ENCODE results near the gene VWA5B2. TPM values are rescaled to one million over a fixed set of nuclear protein-coding genes. Genes with fewer than 3 reads are reported as not detected.

Gene VWA5B2
- total RNA-seq, 1 donor from 2014 or later: not detected

DNA sequence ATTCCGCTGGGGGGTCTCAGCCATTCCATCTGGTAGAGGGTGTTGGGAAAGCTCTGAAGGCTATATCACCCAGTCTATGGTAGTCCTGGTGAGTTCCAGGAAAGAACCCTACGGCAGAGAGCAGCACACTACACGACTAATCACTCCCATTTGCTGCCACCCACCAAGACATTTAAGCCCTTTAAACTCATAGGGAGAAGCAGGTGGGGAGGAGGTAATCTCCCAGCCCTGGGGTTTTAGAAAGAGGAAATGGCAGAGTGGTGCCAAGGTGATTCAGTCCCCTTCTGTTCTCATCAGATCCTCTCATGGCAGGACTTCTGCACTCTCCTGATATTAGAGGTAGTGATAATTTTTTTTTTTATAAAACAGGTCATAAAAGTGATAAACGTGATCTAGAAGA, 10.6 kb upstream of the VWA5B2 start:
- intact Hi-C loops (cut with micrococcal nuclease): no loop called here
- no peak for DNase-seq
- no peak for ATAC-seq

DNA sequence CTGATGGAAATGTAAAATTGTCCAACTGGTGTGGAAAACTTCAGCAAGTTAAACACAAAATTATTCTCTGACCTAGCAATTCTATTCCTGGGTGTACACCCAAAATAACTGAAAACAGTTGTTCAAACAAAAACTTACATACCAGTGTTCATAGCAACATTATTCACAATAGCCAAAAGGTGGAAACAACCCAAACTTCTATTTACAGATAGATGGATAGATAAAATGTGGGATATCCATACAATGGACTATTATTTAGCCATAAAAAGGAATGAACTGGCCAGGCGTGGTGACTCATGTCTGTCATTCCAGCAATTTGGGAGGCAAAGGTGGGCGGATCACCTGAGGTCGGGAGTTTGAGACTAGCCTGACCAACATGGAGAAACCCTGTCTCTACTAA, 6.9 kb upstream of the VWA5B2 start:
- ATAC-seq: no peak
- intact Hi-C loops (cut with micrococcal nuclease): no loop called here

GRCh38 chr3:184223946-184224345, 5.4 kb upstream of the VWA5B2 start:
- intact Hi-C loops (cut with micrococcal nuclease): no loop called here
- no peak for DNase-seq
- no peak for ATAC-seq

More for the DNA sequence above, 6.9 kb upstream of the VWA5B2 start:
- no peak for DNase-seq

DNA sequence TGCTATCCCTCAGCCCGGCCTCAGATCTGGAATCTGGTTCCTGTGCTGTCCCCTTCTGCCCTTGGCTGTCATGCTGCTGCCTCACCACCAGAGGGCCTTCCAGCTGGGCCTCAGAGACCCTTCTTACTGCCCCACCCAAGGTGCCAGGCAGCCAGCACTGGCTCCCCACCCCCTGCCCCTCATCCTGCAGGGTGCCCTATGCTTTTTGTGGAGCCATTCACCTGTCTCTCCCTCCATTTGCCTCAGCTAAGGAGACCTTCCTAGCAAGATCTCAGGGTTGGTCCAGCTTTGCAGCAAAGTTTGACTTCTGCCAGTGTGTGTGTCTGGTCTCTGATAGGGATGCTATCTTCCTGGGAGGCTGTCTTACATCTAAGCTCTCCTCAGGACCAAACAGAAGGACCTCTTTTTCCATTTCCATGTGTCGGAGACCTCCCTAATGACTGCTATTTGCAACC, 1.9 kb upstream of the VWA5B2 start:
- DNase-seq (no peak), ATAC-seq (peak; percentile 30)
- intact Hi-C loops (cut with micrococcal nuclease): no loop called here

GRCh38 chr3:184228376-184229137, 828 bp upstream of the VWA5B2 start:
- intact Hi-C loops (cut with micrococcal nuclease): no loop called here
- DNase-seq (no peak), ATAC-seq (no peak)

- intact Hi-C loops (cut with micrococcal nuclease): no loop called here
- no peak for ATAC-seq
- no peak for DNase-seq
Observed at GRCh38 chr3:184230081-184230602, 757 bp downstream of the VWA5B2 start.

- intact Hi-C loops (cut with micrococcal nuclease): no loop called here
- no peak for DNase-seq
- no peak for ATAC-seq
Observed at GRCh38 chr3:184230603-184231528, 1.5 kb downstream of the VWA5B2 start.

DNA sequence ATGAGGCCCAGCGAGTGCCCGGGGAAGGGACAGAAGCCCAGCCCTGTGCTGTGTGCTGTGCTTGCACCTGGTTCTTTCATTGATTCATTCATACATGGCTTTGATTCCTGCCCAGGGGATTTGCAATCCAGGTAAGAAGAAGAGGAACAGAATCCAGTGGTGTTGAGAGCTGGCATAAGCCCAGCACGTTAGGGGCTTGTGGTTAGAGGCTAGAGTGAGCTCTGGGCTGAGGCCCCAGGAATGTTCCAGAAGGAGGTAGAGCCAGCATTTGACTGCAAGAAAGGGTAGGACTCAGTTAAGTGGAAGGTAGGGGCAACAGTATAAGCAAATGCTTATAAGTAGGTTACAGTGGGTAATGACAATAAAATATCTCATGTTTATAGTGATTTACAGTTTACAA, 2.3 kb downstream of the VWA5B2 start:
- intact Hi-C loops (cut with micrococcal nuclease): no loop called here
- no peak for ATAC-seq

DNA sequence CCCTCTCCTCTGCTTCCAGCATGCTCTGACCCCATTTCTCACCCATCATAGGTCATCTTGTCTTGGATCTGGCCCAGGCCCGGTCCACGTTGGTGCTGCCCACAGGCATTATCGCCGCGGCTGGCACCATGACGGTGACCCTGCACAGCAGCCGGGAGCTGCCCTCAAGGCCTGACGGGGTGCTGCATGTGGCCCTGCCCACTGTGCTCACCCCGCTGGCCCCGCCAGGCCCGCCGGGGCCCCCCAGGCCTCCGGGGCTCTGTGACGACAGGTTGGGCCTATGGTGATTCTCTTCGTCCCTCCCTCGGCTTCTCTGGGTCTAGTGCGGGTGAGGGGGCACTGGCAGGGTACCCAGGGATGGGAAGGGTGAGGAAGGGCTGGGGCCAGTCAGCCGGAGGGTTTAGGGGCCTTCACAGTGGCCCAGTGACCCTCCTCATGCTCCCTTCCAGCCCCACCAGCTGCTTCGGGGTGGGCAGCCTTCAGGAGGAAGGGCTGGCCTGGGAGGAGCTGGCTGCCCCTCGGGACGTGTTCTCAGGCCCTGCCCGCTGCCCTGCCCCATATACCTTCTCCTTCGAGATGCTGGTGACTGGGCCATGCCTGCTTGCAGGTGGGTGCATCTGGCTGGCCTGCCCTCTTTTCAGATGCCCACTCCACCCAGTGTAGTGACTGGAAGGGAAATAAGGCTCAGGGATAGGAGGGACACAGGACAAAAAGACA, 3.9 kb downstream of the VWA5B2 start:
- ATAC-seq (no peak), DNase-seq (no peak)
- intact Hi-C loops (cut with micrococcal nuclease): no loop called here

More for the DNA sequence above, 2.3 kb downstream of the VWA5B2 start:
- no peak for DNase-seq

- ATAC-seq (no peak), DNase-seq (peak; percentile 44)
- intact Hi-C loops (cut with micrococcal nuclease): no loop called here
Observed at GRCh38 chr3:184234224-184234623, 4.8 kb downstream of the VWA5B2 start.

DNA sequence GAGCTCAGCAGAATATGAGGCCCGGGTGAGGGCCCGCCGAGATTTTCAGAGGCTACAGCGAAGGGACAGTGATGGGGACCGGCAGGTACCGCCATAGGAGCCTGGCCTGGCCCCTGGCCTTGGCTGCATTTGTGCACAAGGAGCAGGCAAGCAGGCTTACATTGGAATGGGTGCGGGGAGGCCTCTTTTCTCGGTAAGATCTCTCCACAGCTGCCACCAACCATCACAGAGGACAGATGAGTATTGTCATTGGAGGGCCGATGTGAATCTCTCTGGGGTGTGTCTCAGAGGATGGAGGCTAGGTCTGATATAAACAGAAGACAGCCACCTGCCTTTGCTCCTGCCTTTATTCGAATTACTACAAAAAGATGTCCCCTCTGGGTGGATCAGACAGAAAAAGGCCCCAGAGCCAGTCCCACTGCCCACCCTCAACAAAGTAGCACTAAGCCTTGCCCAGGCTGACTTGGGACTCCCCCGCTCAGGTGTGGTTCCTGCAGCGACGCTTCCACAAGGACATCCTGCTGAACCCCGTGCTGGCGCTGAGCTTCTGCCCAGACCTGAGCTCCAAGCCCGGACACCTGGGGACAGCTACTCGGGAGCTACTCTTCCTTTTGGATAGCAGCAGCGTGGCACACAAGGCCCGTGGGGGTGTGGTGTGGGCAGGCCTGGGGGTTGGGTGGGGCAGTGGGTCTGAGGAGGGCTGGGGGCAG, 5.4 kb downstream of the VWA5B2 start:
- no peak for ATAC-seq
- intact Hi-C loops (cut with micrococcal nuclease): no loop called here
- DNase-seq: no peak

- no peak for ATAC-seq
- DNase-seq: no peak
- intact Hi-C loops (cut with micrococcal nuclease): no loop called here
Observed at GRCh38 chr3:184235381-184236032, 6.1 kb downstream of the VWA5B2 start.

DNA sequence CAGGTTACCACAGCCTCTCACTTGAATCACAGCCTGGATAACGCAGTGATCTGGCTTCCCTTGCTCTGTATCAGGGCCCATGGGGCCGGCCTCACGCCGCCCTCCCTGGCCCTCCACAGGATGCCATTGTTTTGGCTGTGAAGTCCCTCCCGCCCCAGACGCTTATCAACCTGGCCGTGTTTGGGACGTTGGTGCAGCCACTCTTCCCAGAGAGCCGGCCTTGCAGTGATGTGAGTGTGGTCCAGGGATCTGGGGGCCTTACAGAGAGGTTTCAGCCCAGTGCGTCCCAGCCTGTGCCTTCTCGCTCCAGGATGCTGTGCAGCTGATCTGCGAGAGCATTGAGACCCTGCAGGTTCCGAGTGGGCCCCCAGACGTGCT, 6.6 kb downstream of the VWA5B2 start:
- ATAC-seq (no peak), DNase-seq (no peak)
- intact Hi-C loops (cut with micrococcal nuclease): no loop called here

- intact Hi-C loops (cut with micrococcal nuclease): no loop called here
- DNase-seq: no peak
- ATAC-seq: no peak
Observed at GRCh38 chr3:184236636-184237035, 7.3 kb downstream of the VWA5B2 start.

DNA sequence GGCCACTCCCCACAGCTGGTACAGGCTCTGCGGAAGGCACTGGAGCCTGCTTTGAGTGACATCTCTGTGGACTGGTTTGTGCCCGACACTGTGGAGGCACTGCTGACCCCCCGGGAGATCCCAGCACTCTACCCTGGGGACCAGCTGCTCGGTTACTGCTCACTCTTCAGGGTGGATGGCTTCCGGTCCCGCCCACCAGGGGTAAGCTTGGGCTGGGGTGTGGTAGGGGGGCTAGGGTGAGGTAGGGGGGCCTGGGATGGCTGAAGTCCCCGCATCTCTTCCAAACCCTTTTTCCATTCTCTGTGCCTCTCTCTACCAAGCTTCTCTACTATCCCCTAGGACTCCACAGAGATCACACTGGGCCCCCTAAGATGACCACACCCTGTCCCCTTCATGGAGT, 7.8 kb downstream of the VWA5B2 start:
- ATAC-seq (no peak), DNase-seq (no peak)
- intact Hi-C loops (cut with micrococcal nuclease): no loop called here

GRCh38 chr3:184237807-184238206, 8.4 kb downstream of the VWA5B2 start:
- intact Hi-C loops (cut with micrococcal nuclease): no loop called here
- ATAC-seq: no peak

DNA sequence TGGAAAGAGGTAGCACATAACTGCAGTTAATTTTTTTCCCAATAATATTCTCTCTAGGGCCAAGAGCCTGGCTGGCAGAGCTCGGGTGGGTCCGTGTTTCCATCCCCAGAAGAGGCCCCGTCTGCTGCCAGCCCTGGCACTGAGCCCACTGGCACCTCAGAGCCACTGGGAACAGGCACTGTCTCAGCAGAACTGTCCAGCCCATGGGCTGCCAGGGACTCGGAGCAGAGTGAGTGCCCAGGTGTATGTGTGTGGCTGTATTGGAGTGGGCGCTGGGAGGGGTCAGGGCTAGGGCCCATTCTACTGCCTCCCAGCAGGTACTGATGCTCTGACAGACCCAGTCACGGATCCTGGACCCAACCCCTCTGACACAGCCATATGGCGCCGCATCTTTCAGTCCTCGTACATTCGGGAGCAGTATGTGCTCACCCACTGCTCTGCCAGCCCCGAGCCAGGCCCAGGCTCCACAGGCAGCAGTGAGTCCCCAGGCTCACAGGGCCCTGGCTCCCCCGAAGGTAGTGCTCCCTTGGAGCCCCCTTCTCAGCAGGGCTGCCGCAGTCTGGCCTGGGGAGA, 8.9 kb downstream of the VWA5B2 start:
- intact Hi-C loops (cut with micrococcal nuclease): no loop called here
- no peak for ATAC-seq
- DNase-seq: no peak

More at GRCh38 chr3:184237807-184238206, 8.4 kb downstream of the VWA5B2 start:
- no peak for DNase-seq

GRCh38 chr3:184239221-184239620, 9.8 kb downstream of the VWA5B2 start:
- intact Hi-C loops (cut with micrococcal nuclease): no loop called here
- ATAC-seq: no peak

More at GRCh38 chr3:184239221-184239620, 9.8 kb downstream of the VWA5B2 start:
- no peak for DNase-seq
